NCI-H2196 treated with DMSO at 0.1 percent for 48 hours (cell line): Measurements from ENCODE around the gene CRTAC1.
A peak's percentile ranks its signal among the peaks of the same experiment; 100 is the strongest.

ENCODE experiments used
- DNase-seq: peaks from one replicate; lab custom pipeline; 2025; ENCODE audit not compliant: unreplicated experiment; lab: John Stamatoyannopoulos, UW

CRTAC1 gene

GRCh38 chr10:98029149-98030092 is 1.0 kb downstream of the CRTAC1 start:
- DNase-seq: no peak

- DNase-seq: peak; percentile 20
Measured at GRCh38 chr10:98028168-98028770, 2.2 kb downstream of the CRTAC1 start.

GRCh38 chr10:98023024-98023423 is 7.4 kb downstream of the CRTAC1 start:
- DNase-seq: no peak

- DNase-seq: no peak
Measured at GRCh38 chr10:98020784-98021183, 9.6 kb downstream of the CRTAC1 start.

- no peak for DNase-seq
Measured at GRCh38 chr10:98020254-98020653, 10.2 kb downstream of the CRTAC1 start.

GRCh38 chr10:98019784-98020183 is 10.6 kb downstream of the CRTAC1 start:
- DNase-seq: no peak

GRCh38 chr10:98016772-98017475 is 13.5 kb downstream of the CRTAC1 start:
- DNase-seq: no peak

- no peak for DNase-seq
Measured at GRCh38 chr10:98013776-98014175, 16.6 kb downstream of the CRTAC1 start.

- no peak for DNase-seq
Measured at GRCh38 chr10:98013122-98013521, 17.3 kb downstream of the CRTAC1 start.

GRCh38 chr10:98012644-98013043 is 17.8 kb downstream of the CRTAC1 start:
- no peak for DNase-seq

GRCh38 chr10:98010939-98011685 is 19.3 kb downstream of the CRTAC1 start:
- DNase-seq: no peak

- DNase-seq: no peak
Measured at GRCh38 chr10:98006266-98006665, 24.2 kb downstream of the CRTAC1 start.

- no peak for DNase-seq
Measured at GRCh38 chr10:98001736-98002135, 28.7 kb downstream of the CRTAC1 start.

GRCh38 chr10:98000346-98000745 is 30.1 kb downstream of the CRTAC1 start:
- DNase-seq: no peak

GRCh38 chr10:97999923-98000248 is 30.5 kb downstream of the CRTAC1 start:
- no peak for DNase-seq

- DNase-seq: no peak
Measured at GRCh38 chr10:97999066-97999922, 31.1 kb downstream of the CRTAC1 start.

- no peak for DNase-seq
Measured at GRCh38 chr10:97991871-97992270, 38.5 kb downstream of the CRTAC1 start.

GRCh38 chr10:97981816-97982215 is 48.6 kb downstream of the CRTAC1 start:
- DNase-seq: no peak

- DNase-seq: no peak
Measured at GRCh38 chr10:97977673-97978072, 52.7 kb downstream of the CRTAC1 start.

- no peak for DNase-seq
Measured at GRCh38 chr10:97975598-97975997, 54.8 kb downstream of the CRTAC1 start.
